GM13976 (cell line): Measurements from ENCODE around the gene SEL1L2.
A peak's percentile ranks its signal among the peaks of the same experiment; 100 is the strongest.
"Not testable (repeated sequence)": the region's sequence is repeated elsewhere in the genome, so short reads cannot be mapped to it uniquely, and the experiment has no call there.

Experiments used
- DNase-seq: peaks from one replicate; pipeline ENCODE4 v3.0.0; 2012; ENCODE audit warnings: low spot score
- CTCF ChIP-seq: IDR thresholded peaks from 2 replicates; pipeline ENCODE4 v1.5.1; 2012; ENCODE audit warnings: borderline replicate concordance, mild to moderate bottlenecking; ENCODE audit not compliant: insufficient read depth; ENCODE audit errors: extremely low read depth, missing control alignments, control extremely low read depth
- in situ Hi-C: fragments of 300-500 bp; cut with MboI; formaldehyde crosslinking; loops from one replicate; pipeline ENCODE4 v1.12.0; 2022; ENCODE audit warnings: low sequenced_read_pairs, mixed read lengths, inconsistent platforms; ENCODE audit not compliant: unreplicated experiment

SEL1L2 gene

GRCh38 chr20:14005996-14006395 lies 15.6 kb upstream of the SEL1L2 start:
- DNase-seq = no peak
- in situ Hi-C loops = no loop called here
- TF ChIP-seq CTCF = no peak

GRCh38 chr20:14000917-14001316 lies 10.5 kb upstream of the SEL1L2 start:
- DNase-seq = no peak
- in situ Hi-C loops = no loop called here

GRCh38 chr20:13996265-13996664 lies 5.9 kb upstream of the SEL1L2 start:
- in situ Hi-C loops = no loop called here
- no peak for TF ChIP-seq CTCF
- DNase-seq = no peak

More at GRCh38 chr20:14000917-14001316, 10.5 kb upstream of the SEL1L2 start:
- TF ChIP-seq CTCF = no peak

- in situ Hi-C loops = no loop called here
- DNase-seq = no peak
- no peak for TF ChIP-seq CTCF
Measured at GRCh38 chr20:13995841-13996240, 5.4 kb upstream of the SEL1L2 start.

- in situ Hi-C loops = no loop called here
Measured at GRCh38 chr20:13995086-13995665, 4.8 kb upstream of the SEL1L2 start, which contains the start of gene MACROD2. TSS of gene MACROD2 (plus strand) at chr20:13995516.

GRCh38 chr20:13991955-13992354 lies 1.5 kb upstream of the SEL1L2 start:
- in situ Hi-C loops, DNase-seq: not testable (repeated sequence)

More at GRCh38 chr20:13995086-13995665, 4.8 kb upstream of the SEL1L2 start, which contains the start of gene MACROD2:
- DNase-seq = peak; percentile 34
- no peak for TF ChIP-seq CTCF

GRCh38 chr20:13991311-13991710 lies 897 bp upstream of the SEL1L2 start:
- in situ Hi-C loops = no loop called here
- no peak for DNase-seq
- TF ChIP-seq CTCF = no peak
